Suprapubic skin (tissue), 4 donors: ENCODE measurements around the gene TPCN1. TPM values are rescaled to one million over a fixed set of nuclear protein-coding genes. Genes with fewer than 3 reads are reported as not detected.

ENCODE experiments used
- DNase-seq, 2 donors: peaks; one replicate each; pipeline ENCODE4 v3.0.0-alpha.2; 2019; ENCODE audit warnings: low spot score in 2 of 2
- H3K27ac ChIP-seq: fragments of 200-600 bp; sonication (generic); one replicate; pipeline ENCODE4 v1.5.1; 2019
- H3K27me3 ChIP-seq: fragments of 200-600 bp; sonication (generic); one replicate; pipeline ENCODE4 v1.5.1; 2019
- H3K36me3 ChIP-seq: fragments of 200-600 bp; sonication (generic); one replicate; pipeline ENCODE4 v1.5.1; 2019
- H3K4me1 ChIP-seq: fragments of 200-600 bp; sonication (generic); one replicate; pipeline ENCODE4 v1.5.1; 2019
- H3K4me3 ChIP-seq: fragments of 200-600 bp; sonication (generic); one replicate; pipeline ENCODE4 v1.5.1; 2019; ENCODE audit warnings: mild to moderate bottlenecking
- H3K9me3 ChIP-seq: fragments of 200-600 bp; sonication (generic); one replicate; pipeline ENCODE4 v1.5.1; 2019
- EP300 ChIP-seq: sonication (generic); formaldehyde crosslinking; IDR thresholded peaks from one replicate; pipeline ENCODE4 v1.6.1; 2017; ENCODE audit warnings: antibody characterized with exemption
- POLR2A ChIP-seq, 2 donors: fragments of 450-650 bp; IDR thresholded peaks; one replicate each; pipeline ENCODE4 v1.6.1; 2017; ENCODE audit warnings: antibody characterized with exemption in 2 of 2, mild to moderate bottlenecking in 2 of 2, moderate library complexity in 2 of 2
- POLR2AphosphoS5 ChIP-seq, 3 donors: sonication (generic); formaldehyde crosslinking; IDR thresholded peaks; one replicate each; pipeline ENCODE4 v1.6.1; 2017; ENCODE audit warnings: antibody characterized with exemption in 3 of 3
- WGBS: methylation state at CpG from one replicate; pipeline ENCODE4 v1.1.5; 2018; 5-methylcytosine and 5-hydroxymethylcytosine counted together
- total RNA-seq, 4 donors: library from RNA; depleted of rRNA; stranded (reverse); fragments of >200 nt; gene quantifications; one replicate each; pipeline ENCODE4 v1.1.0, GENCODE V29; 2016
- TF ChIP-seq, protein P1 (sequence below), 2 donors: fragments of 200-600 bp in 1 of 2; fragments of 450-650 bp in 1 of 2; sonication (generic) in 1 of 2; IDR thresholded peaks; one replicate each; pipeline ENCODE4 v1.5.1; 2016 to 2019; ENCODE audit warnings: antibody characterized with exemption in 2 of 2, mild to moderate bottlenecking in 1 of 2, moderate library complexity in 1 of 2

TPCN1 gene
- total RNA-seq, 4 donors from 2014 or later = 15.5 to 74.1 (median 35.6) TPM

DNA sequence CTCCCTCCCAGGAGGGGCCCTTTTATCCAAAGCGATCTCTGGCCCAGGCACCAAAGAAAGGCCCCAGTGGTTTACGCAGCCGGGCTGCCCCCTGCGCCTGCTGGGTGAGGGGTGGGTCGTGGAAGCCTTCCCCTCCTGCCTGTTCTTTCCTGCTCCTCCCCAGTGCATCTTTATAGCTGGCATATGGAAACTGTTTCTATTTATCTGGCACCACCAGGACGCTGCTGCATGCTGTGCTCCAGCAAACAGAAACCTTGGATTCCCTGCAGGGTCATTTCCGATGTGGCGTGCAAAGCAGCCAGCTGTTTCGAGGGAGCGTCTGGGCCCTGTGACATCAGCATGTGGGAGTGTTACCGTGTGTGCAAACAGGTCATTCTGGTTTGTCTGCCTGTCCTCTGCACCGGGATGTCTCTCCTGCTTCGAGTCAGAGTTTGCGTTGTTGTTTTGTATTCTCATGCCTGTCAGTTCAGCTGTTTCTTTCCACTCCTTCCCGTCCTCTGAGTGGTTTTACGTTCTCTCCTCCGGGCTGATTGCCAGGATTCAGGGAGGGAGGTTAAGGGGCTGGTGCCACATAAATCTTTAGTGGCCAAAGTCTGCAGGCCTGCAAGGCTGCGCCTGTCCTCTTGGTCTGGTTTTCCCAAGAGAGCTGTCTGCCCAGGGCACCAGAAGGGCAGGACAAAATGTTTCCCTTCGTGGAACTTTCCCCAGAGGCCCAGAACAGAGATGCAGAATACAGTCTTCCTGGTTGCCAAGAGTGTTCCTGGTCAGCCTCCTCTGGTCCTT is 24.6 kb downstream of the TPCN1 start:
- Histone ChIP-seq H3K9me3 (no peaks in the 10 kb centered on the region), H3K27me3 (no peaks in the 10 kb centered on the region), H3K4me1 (peaks cover 70% of the 10 kb centered on the region), H3K36me3 (peaks cover 11% of the 10 kb centered on the region), H3K4me3 (peak overlapping the region; percentile 21), H3K27ac (peak overlapping the region; percentile 86)
- peak; percentile 88 to 90 for DNase-seq
- 9% methylated on average over 19 of the region's 19 CpGs for WGBS
- TF ChIP-seq POLR2AphosphoS5 (IDR thresholded peaks at IDR 0.05) = peak; percentile 43 to 78 (median 71)
- TF ChIP-seq, protein P1, sequence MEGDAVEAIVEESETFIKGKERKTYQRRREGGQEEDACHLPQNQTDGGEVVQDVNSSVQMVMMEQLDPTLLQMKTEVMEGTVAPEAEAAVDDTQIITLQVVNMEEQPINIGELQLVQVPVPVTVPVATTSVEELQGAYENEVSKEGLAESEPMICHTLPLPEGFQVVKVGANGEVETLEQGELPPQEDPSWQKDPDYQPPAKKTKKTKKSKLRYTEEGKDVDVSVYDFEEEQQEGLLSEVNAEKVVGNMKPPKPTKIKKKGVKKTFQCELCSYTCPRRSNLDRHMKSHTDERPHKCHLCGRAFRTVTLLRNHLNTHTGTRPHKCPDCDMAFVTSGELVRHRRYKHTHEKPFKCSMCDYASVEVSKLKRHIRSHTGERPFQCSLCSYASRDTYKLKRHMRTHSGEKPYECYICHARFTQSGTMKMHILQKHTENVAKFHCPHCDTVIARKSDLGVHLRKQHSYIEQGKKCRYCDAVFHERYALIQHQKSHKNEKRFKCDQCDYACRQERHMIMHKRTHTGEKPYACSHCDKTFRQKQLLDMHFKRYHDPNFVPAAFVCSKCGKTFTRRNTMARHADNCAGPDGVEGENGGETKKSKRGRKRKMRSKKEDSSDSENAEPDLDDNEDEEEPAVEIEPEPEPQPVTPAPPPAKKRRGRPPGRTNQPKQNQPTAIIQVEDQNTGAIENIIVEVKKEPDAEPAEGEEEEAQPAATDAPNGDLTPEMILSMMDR (IDR thresholded peaks at IDR 0.05) = no peak

DNA sequence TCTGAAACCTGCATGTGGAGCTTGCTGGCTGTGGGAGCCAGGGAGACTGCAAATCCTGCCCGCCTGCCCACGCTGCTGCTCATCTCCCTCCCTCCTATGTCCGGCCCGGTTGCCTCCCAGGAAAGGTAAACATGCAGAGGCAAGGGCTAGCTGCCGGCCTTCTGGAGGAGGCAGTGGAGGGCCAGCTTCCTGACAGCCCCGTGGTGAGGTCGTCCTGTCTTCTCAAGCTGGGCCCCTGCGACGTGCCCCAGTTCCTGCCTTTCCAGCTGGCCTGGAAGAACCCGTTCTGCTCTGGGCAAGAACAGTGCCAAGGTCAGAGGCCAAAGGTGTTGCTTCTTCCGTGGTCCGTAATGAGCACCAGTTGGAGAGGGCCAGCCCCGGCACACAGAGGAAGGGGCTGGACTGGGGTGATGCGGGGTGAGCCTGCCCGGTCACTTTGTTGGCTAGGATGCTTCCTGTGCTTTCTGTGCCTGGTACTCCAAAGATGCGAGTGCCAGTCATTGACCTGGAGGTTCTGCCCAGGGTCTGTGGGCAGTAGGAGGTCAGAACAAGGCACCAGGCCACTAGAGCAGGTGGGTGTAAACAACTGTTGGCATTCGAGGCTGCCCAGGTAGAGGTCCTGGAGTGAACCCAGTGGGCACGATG is 25.3 kb downstream of the TPCN1 start:
- 20% methylated on average over 1 of the region's 18 CpGs for WGBS
- DNase-seq = no peak
- TF ChIP-seq POLR2A (IDR thresholded peaks at IDR 0.05) = no peak
- TF ChIP-seq POLR2AphosphoS5 (IDR thresholded peaks at IDR 0.05) = no peak
- TF ChIP-seq, protein P1 (IDR thresholded peaks at IDR 0.05) = no peak
- no peak for TF ChIP-seq EP300

DNA sequence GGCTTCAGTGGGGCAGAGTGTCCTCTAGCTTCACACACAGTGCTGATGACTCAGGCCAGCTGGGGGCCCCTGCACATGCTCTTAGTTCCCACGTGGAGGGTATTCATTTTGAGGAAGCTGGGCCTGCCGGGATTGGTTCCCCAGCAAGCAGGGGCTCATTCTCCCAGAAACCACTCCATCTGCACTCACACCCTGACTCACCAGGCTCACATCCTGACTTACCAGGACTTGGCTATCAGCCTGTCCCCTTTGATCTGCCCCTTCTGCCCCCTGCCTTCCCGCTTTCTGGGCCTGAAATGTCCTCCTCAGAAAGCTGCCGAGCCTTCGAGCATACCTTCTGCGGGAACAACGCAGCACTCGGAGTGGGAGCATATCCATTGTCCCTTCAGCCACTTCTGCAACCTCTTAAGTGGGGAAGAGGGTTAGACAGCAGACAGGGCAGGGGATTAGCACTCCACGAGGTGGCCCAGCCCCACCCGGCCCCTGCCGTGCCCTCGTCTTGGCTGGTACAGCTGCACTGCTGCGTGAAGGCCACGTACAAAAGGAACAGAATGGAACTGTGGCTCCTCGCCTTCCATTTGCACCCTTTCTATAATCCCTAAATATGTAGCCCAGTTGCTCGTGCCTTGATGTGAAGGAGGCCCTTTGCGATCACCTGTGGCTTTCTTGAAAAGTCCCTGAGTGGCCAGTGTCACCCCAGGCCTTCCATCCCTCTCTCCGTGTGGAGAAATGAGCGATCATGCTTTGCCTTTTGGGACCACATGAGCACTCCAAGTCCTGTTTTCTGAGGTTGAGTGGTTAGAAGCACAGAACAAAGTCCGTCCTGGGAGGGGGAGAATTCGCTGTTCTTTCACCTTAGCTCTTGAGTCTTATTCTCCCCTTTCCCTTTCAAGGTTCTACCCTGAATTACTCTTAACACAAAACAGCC is 26.1 kb downstream of the TPCN1 start:
- TF ChIP-seq EP300 = no peak
- no peak for TF ChIP-seq POLR2A (IDR thresholded peaks at IDR 0.05)
- TF ChIP-seq, protein P1 (IDR thresholded peaks at IDR 0.05) = no peak
- no peak for TF ChIP-seq POLR2AphosphoS5 (IDR thresholded peaks at IDR 0.05)
- Histone ChIP-seq H3K9me3 (no peaks in the 10 kb centered on the region), H3K27me3 (no peaks in the 10 kb centered on the region), H3K27ac (peak overlapping the region; percentile 86), H3K4me1 (peaks cover 55% of the 10 kb centered on the region), H3K4me3 (no peak overlapping the region), H3K36me3 (peaks cover 15% of the 10 kb centered on the region)
- 88% methylated on average over 21 of the region's 21 CpGs for WGBS
- DNase-seq = no peak

More for the DNA sequence above, 25.3 kb downstream of the TPCN1 start:
- Histone ChIP-seq H3K9me3 (no peaks in the 10 kb centered on the region), H3K4me1 (peaks cover 63% of the 10 kb centered on the region), H3K27ac (peak overlapping the region; percentile 86), H3K4me3 (peak overlapping the region; percentile 21), H3K27me3 (no peaks in the 10 kb centered on the region), H3K36me3 (peaks cover 11% of the 10 kb centered on the region)

DNA sequence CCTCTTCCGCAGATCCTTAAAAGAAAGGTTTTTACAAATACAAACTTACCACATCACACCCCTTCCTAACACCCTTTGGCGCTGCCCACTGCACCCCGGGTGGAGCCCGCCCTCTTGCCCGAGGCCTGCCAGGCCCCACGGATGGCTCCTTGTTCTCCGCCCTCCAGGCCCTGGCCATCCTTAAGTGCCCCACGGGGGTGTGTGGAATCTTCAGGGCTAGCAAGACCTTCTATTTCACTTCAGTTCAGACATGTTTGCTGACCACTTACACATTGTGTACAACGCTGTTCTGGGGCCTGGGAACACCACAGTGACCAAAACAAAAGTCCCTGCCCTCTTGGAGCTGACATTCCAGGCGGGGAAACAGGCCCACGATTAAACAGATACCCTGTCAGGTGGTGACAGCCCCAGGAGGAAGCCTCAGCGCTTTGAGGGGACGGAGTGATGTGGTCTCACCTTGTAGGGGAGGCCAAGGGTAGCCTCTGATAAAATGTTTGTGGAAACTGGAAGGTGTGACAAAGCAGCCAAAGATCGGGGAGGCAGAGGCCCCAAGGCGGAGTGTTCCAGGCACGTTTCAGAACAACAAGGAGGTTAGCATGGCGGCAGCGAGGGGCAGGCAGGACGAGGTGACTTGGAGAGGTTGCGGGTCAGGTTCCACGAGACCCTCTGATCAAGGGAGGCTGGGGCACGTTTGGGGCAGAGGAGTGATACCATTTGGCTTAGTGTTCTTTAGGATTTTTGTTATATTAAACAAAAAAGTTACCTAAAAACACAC is 27.0 kb downstream of the TPCN1 start:
- Histone ChIP-seq H3K36me3 (peaks cover 16% of the 10 kb centered on the region), H3K4me1 (peaks cover 47% of the 10 kb centered on the region), H3K4me3 (no peak overlapping the region), H3K27ac (peak overlapping the region; percentile 86), H3K27me3 (no peaks in the 10 kb centered on the region), H3K9me3 (peaks cover under 1% of the 10 kb centered on the region)
- no peak for DNase-seq
- 84% methylated on average over 22 of the region's 22 CpGs for WGBS
- TF ChIP-seq EP300 (no peak), POLR2AphosphoS5 (IDR thresholded peaks at IDR 0.05) (no peak), POLR2A (IDR thresholded peaks at IDR 0.05) (no peak)
- TF ChIP-seq, protein P1 (IDR thresholded peaks at IDR 0.05) = no peak
